GM12865 (cell line): ENCODE results near the gene NSD2.
A peak's percentile ranks its signal among the peaks of the same experiment; 100 is the strongest.
"Not testable (repeated sequence)": the region's sequence is repeated elsewhere in the genome, so short reads cannot be mapped to it uniquely, and the experiment has no call there.

Experiments used
- DNase-seq: peaks from one replicate; pipeline ENCODE4 v3.0.0; 2010; ENCODE audit warnings: low read depth
- H3K4me3 ChIP-seq: 2 replicates; pipeline ENCODE4 v1.5.1; 2011; ENCODE audit warnings: mild to moderate bottlenecking, low read depth, low read length, control low read depth
- CTCF ChIP-seq: IDR thresholded peaks from 2 replicates; pipeline ENCODE4 v1.5.1; 2011; ENCODE audit warnings: low read length, control low read depth, low read depth, inconsistent platforms; ENCODE audit not compliant: insufficient read depth; ENCODE audit errors: missing control alignments

NSD2 gene

GRCh38 chr4:1997712-1998111 lies 126.5 kb downstream of the NSD2 start:
- DNase-seq, result no peak
- H3K4me3 ChIP-seq, result no peak overlapping the region

GRCh38 chr4:1998296-1998695 lies 127.1 kb downstream of the NSD2 start:
- no peak for DNase-seq
- TF ChIP-seq CTCF, result no peak
- H3K4me3 ChIP-seq, result no peak overlapping the region

More at GRCh38 chr4:1997712-1998111, 126.5 kb downstream of the NSD2 start:
- no peak for TF ChIP-seq CTCF

- H3K4me3 ChIP-seq, DNase-seq: not testable (repeated sequence)
Observed at GRCh38 chr4:1999308-1999707, 128.1 kb downstream of the NSD2 start.

- not testable (repeated sequence) for DNase-seq, H3K4me3 ChIP-seq
Observed at GRCh38 chr4:2003361-2003760, 132.2 kb downstream of the NSD2 start.

- DNase-seq, result no peak
- no peak for TF ChIP-seq CTCF
- H3K4me3 ChIP-seq, result no peak overlapping the region
Observed at GRCh38 chr4:2006367-2006766, 135.2 kb downstream of the NSD2 start.

- H3K4me3 ChIP-seq, result peak overlapping the region; percentile 93
- TF ChIP-seq CTCF, result no peak
- no peak for DNase-seq
Observed at GRCh38 chr4:2006956-2007653, 135.9 kb downstream of the NSD2 start.

GRCh38 chr4:2007804-2008670 lies 136.8 kb downstream of the NSD2 start:
- DNase-seq, result no peak
- no peak for TF ChIP-seq CTCF
- H3K4me3 ChIP-seq, result peak overlapping the region; percentile 93

GRCh38 chr4:2008671-2008920 lies 137.4 kb downstream of the NSD2 start:
- no peak for TF ChIP-seq CTCF
- no peak for DNase-seq

More at GRCh38 chr4:2008671-2008920, 137.4 kb downstream of the NSD2 start:
- H3K4me3 ChIP-seq, result peak overlapping the region; percentile 93
